Tibial nerve (tissue), 4 donors: ENCODE measurements around the gene KRT3.

Source experiments
- EP300 ChIP-seq, 2 donors: sonication (generic); formaldehyde crosslinking; IDR thresholded peaks; one replicate each; pipeline ENCODE4 v1.6.1; 2017; ENCODE audit warnings: antibody characterized with exemption in 2 of 2, mild to moderate bottlenecking in 1 of 2
- POLR2A ChIP-seq, 2 donors: fragments of 450-650 bp; IDR thresholded peaks; one replicate each; pipeline ENCODE4 v1.6.1; 2017; ENCODE audit warnings: antibody characterized with exemption in 2 of 2, mild to moderate bottlenecking in 2 of 2, moderate library complexity in 2 of 2
- TF ChIP-seq, protein P1 (sequence below), 5 experiments: fragments of 200-600 bp in 3 of 5; fragments of 450-650 bp in 2 of 5; sonication (generic) in 3 of 5; IDR thresholded peaks; one replicate each; pipeline ENCODE4 v1.5.1; 2016 to 2019; ENCODE audit warnings: antibody characterized with exemption in 5 of 5, mild to moderate bottlenecking in 3 of 5, moderate library complexity in 2 of 5

DNA sequence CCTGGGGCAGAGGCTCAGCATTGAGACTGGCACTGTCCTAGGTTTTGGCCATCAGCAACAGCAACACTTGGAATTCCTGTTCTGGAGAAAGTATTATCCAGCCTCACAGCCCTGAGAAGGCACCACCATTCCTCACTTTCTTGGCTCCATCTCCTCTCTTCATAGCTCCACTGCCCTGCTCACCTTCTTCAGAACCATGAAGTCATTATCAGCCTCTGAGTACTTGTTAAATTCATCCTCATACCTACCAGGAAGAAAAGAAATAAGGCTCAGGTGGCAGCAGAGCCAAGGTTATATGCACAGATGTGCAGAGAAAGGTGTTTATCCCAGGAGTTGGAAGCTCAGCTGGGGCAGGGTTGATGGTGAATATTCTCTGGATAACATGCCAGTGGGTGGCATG is 44.1 kb downstream of the KRT3 start:
- TF ChIP-seq, protein P1, sequence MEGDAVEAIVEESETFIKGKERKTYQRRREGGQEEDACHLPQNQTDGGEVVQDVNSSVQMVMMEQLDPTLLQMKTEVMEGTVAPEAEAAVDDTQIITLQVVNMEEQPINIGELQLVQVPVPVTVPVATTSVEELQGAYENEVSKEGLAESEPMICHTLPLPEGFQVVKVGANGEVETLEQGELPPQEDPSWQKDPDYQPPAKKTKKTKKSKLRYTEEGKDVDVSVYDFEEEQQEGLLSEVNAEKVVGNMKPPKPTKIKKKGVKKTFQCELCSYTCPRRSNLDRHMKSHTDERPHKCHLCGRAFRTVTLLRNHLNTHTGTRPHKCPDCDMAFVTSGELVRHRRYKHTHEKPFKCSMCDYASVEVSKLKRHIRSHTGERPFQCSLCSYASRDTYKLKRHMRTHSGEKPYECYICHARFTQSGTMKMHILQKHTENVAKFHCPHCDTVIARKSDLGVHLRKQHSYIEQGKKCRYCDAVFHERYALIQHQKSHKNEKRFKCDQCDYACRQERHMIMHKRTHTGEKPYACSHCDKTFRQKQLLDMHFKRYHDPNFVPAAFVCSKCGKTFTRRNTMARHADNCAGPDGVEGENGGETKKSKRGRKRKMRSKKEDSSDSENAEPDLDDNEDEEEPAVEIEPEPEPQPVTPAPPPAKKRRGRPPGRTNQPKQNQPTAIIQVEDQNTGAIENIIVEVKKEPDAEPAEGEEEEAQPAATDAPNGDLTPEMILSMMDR (IDR thresholded peaks at IDR 0.05), result no peak
- TF ChIP-seq POLR2A (IDR thresholded peaks at IDR 0.05) (no peak), EP300 (IDR thresholded peaks at IDR 0.05) (no peak)
